Trophoblast cell (in vitro differentiated cells and primary cell): Measurements from ENCODE around the gene SERPINE1.
"Not testable (repeated sequence)": the region's sequence is repeated elsewhere in the genome, so short reads cannot be mapped to it uniquely, and the experiment has no call there.

Experiments
- DNase-seq, 2 donors: peaks; one replicate each; pipeline ENCODE4 v3.0.0-alpha.2; 2016
- H2AFZ ChIP-seq: 2 replicates; pipeline ENCODE4 v1.6.1; 2013; ENCODE audit warnings: low read length, moderate library complexity, mild to moderate bottlenecking; ENCODE audit not compliant: insufficient read depth, poor library complexity
- H2AK5ac ChIP-seq: 2 replicates; pipeline ENCODE4 v1.6.1; 2013; ENCODE audit warnings: mild to moderate bottlenecking, low read length
- H2BK120ac ChIP-seq: 2 replicates; pipeline ENCODE4 v1.6.1; 2013; ENCODE audit warnings: low read length, mild to moderate bottlenecking, moderate library complexity; ENCODE audit not compliant: insufficient read depth, poor library complexity
- H2BK12ac ChIP-seq: 2 replicates; pipeline ENCODE4 v1.6.1; 2013; ENCODE audit warnings: mild to moderate bottlenecking, low read length, moderate library complexity
- H2BK5ac ChIP-seq: 2 replicates; pipeline ENCODE4 v1.6.1; 2013; ENCODE audit warnings: low read length, low read depth, moderate library complexity, mild to moderate bottlenecking; ENCODE audit not compliant: poor library complexity
- H3K14ac ChIP-seq: 2 replicates; pipeline ENCODE4 v1.6.1; 2013; ENCODE audit warnings: mild to moderate bottlenecking, low read length
- H3K18ac ChIP-seq: 2 replicates; pipeline ENCODE4 v1.6.1; 2013; ENCODE audit warnings: mild to moderate bottlenecking, low read length
- H3K23ac ChIP-seq: 2 replicates; pipeline ENCODE4 v1.6.1; 2013; ENCODE audit warnings: low read length
- H3K27ac ChIP-seq: 2 replicates; pipeline ENCODE4 v1.5.1; 2013; ENCODE audit warnings: low read depth, mild to moderate bottlenecking, inconsistent platforms, low read length, moderate library complexity
- H3K27me3 ChIP-seq: 2 replicates; pipeline ENCODE4 v1.6.1; 2013; ENCODE audit warnings: inconsistent platforms, mild to moderate bottlenecking, low read length, moderate library complexity; ENCODE audit not compliant: insufficient read depth
- H3K36me3 ChIP-seq, 2 experiments: 1 replicate in 1 of 2; 2 replicates in 1 of 2; pipeline ENCODE4 v1.6.1; 2013; ENCODE audit warnings: low read length in 2 of 2, mild to moderate bottlenecking in 2 of 2, moderate library complexity in 1 of 2; ENCODE audit not compliant: insufficient read depth in 2 of 2, control insufficient read depth in 1 of 2
- H3K4ac ChIP-seq: 2 replicates; pipeline ENCODE4 v1.6.1; 2013; ENCODE audit warnings: low read depth, mild to moderate bottlenecking, low read length, moderate library complexity
- H3K4me1 ChIP-seq, 2 experiments: 1 replicate in 1 of 2; 2 replicates in 1 of 2; pipeline ENCODE4 v1.6.1; 2013; ENCODE audit warnings: low read length in 2 of 2, mild to moderate bottlenecking in 2 of 2, moderate library complexity in 1 of 2; ENCODE audit not compliant: insufficient read depth in 2 of 2, control insufficient read depth in 1 of 2
- H3K4me2 ChIP-seq: 2 replicates; pipeline ENCODE4 v1.6.1; 2013; ENCODE audit warnings: inconsistent platforms, mild to moderate bottlenecking, low read length, moderate library complexity
- H3K4me3 ChIP-seq: 2 replicates; pipeline ENCODE4 v1.5.1; 2013; ENCODE audit warnings: mild to moderate bottlenecking, low read depth, low read length, inconsistent platforms
- H3K79me1 ChIP-seq: one replicate; pipeline ENCODE4 v1.6.1; 2013; ENCODE audit warnings: low read length
- H3K79me2 ChIP-seq: 2 replicates; pipeline ENCODE4 v1.6.1; 2013; ENCODE audit warnings: low read length, mild to moderate bottlenecking; ENCODE audit not compliant: control insufficient read depth, insufficient read depth, poor library complexity
- H3K9ac ChIP-seq: 2 replicates; pipeline ENCODE4 v1.6.1; 2013; ENCODE audit warnings: mild to moderate bottlenecking, low read length
- H3K9me3 ChIP-seq: 2 replicates; pipeline ENCODE4 v1.6.1; 2013; ENCODE audit warnings: low read depth, mild to moderate bottlenecking, control low read depth, inconsistent platforms, low read length; ENCODE audit not compliant: insufficient read depth
- H4K12ac ChIP-seq: 2 replicates; pipeline ENCODE4 v1.6.1; 2013; ENCODE audit warnings: low read depth, mild to moderate bottlenecking, low read length, moderate library complexity
- H4K8ac ChIP-seq: 2 replicates; pipeline ENCODE4 v1.6.1; 2013; ENCODE audit warnings: low read depth, mild to moderate bottlenecking, low read length, moderate library complexity
- H4K91ac ChIP-seq: one replicate; pipeline ENCODE4 v1.6.1; 2013; ENCODE audit warnings: low read depth, mild to moderate bottlenecking, low read length, moderate library complexity
- WGBS: extraction: QIAGEN DNeasy Blood & Tissue Kit; methylation state at CpG from one replicate; pipeline ENCODE4 v1.1.7; 2013; ENCODE audit warnings: missing lambda C conversion rate; ENCODE audit not compliant: insufficient read length, insufficient coverage; ENCODE audit errors: extremely low coverage; 5-methylcytosine and 5-hydroxymethylcytosine counted together

The SERPINE1 gene

GRCh38 chr7:101099969-101100781 lies 26.7 kb upstream of the SERPINE1 start:
- peaks cover 25% of the 10 kb centered on the region for H3K79me1 ChIP-seq
- H3K4ac ChIP-seq: no peak overlapping the region
- H3K18ac ChIP-seq: peak overlapping the region; percentile 71
- peaks cover 20 to 21% of the 10 kb centered on the region in 2 experiments for H3K4me1 ChIP-seq
- peak overlapping the region; percentile 24 for H4K12ac ChIP-seq
- H2AFZ ChIP-seq: peak overlapping the region; percentile 27
- peak overlapping the region; percentile 82 for H3K27ac ChIP-seq
- DNase-seq: peak; percentile 96 to 97
- H3K23ac ChIP-seq: no peak overlapping the region
- no peaks in the 10 kb centered on the region for H3K36me3 ChIP-seq
- peaks cover 2% of the 10 kb centered on the region for H3K79me2 ChIP-seq
- peak overlapping the region; percentile 86 for H2BK5ac ChIP-seq
- peak overlapping the region; percentile 95 for H2BK120ac ChIP-seq
- peak overlapping the region; percentile 87 for H3K14ac ChIP-seq
- peak overlapping the region; percentile 89 for H2BK12ac ChIP-seq
- peak overlapping the region; percentile 15 for H3K4me2 ChIP-seq
- no peaks in the 10 kb centered on the region for H3K27me3 ChIP-seq
- H4K91ac ChIP-seq: peak overlapping the region; percentile 96
- peak overlapping the region; percentile 68 for H4K8ac ChIP-seq
- H2AK5ac ChIP-seq: peak overlapping the region; percentile 71
- H3K9ac ChIP-seq: no peak overlapping the region
- H3K9me3 ChIP-seq: no peaks in the 10 kb centered on the region
- no peak overlapping the region for H3K4me3 ChIP-seq
- WGBS: no CpG with 5 or more reads among the region's 26 CpGs

GRCh38 chr7:101100858-101101847 lies 25.8 kb upstream of the SERPINE1 start:
- WGBS: no CpG with 5 or more reads among the region's 18 CpGs

GRCh38 chr7:101102026-101102425 lies 24.9 kb upstream of the SERPINE1 start:
- Histone ChIP-seq H3K27me3 (no peaks in the 10 kb centered on the region), H2BK120ac (no peak overlapping the region), H3K36me3 (no peaks in the 10 kb centered on the region), H4K91ac (no peak overlapping the region), H2AFZ (no peak overlapping the region), H4K8ac (no peak overlapping the region), H3K4me1 (peaks cover 20 to 21% of the 10 kb centered on the region in 2 experiments), H2BK5ac (no peak overlapping the region), H2AK5ac (no peak overlapping the region), H3K27ac (no peak overlapping the region), H3K79me2 (peaks cover 2% of the 10 kb centered on the region), H3K9ac (no peak overlapping the region), H3K4me2 (no peak overlapping the region), H3K18ac (no peak overlapping the region), H3K4me3 (no peak overlapping the region), H4K12ac (no peak overlapping the region), H3K23ac (no peak overlapping the region), H3K4ac (no peak overlapping the region), H3K79me1 (peaks cover 25% of the 10 kb centered on the region), H3K14ac (no peak overlapping the region), H3K9me3 (no peaks in the 10 kb centered on the region), H2BK12ac (no peak overlapping the region)
- peak in 1 of 2 donors; percentile 47 for DNase-seq
- WGBS: no CpG with 5 or more reads among the region's 6 CpGs

More at GRCh38 chr7:101100858-101101847, 25.8 kb upstream of the SERPINE1 start:
- Histone ChIP-seq H3K36me3 (no peaks in the 10 kb centered on the region), H3K4me1 (peaks cover 20 to 21% of the 10 kb centered on the region in 2 experiments), H3K27me3 (no peaks in the 10 kb centered on the region), H3K4me3 (no peak overlapping the region), H3K4me2 (no peak overlapping the region), H4K91ac (peak overlapping the region; percentile 96), H2AK5ac (peak overlapping the region; percentile 74), H4K12ac (no peak overlapping the region), H2AFZ (peak overlapping the region; percentile 54), H3K18ac (peak overlapping the region; percentile 38), H2BK12ac (peak overlapping the region; percentile 89), H2BK5ac (peak overlapping the region; percentile 86), H4K8ac (no peak overlapping the region), H3K79me1 (peaks cover 25% of the 10 kb centered on the region), H3K79me2 (peaks cover 2% of the 10 kb centered on the region), H3K27ac (peak overlapping the region; percentile 82), H3K9me3 (no peaks in the 10 kb centered on the region), H3K9ac (no peak overlapping the region), H3K4ac (peak overlapping the region; percentile 42), H3K23ac (no peak overlapping the region), H3K14ac (peak overlapping the region; percentile 87), H2BK120ac (peak overlapping the region; percentile 95)
- peak; percentile 81 to 82 for DNase-seq

- H3K23ac ChIP-seq, H2AFZ ChIP-seq, H3K4ac ChIP-seq, H4K12ac ChIP-seq, H3K9me3 ChIP-seq, H3K27me3 ChIP-seq, H3K27ac ChIP-seq, H3K9ac ChIP-seq, H3K36me3 ChIP-seq, H3K4me2 ChIP-seq, H3K79me2 ChIP-seq, H3K4me3 ChIP-seq: not testable (repeated sequence)
- whole genome bisulfite sequencing: no CpG with 5 or more reads among the region's 10 CpGs
- H3K14ac ChIP-seq: peak overlapping the region; percentile 73
- peak overlapping the region; percentile 90 for H2AK5ac ChIP-seq
- H2BK12ac ChIP-seq: peak overlapping the region; percentile 93
- peaks cover 20 to 25% of the 10 kb centered on the region in 2 experiments for H3K4me1 ChIP-seq
- DNase-seq: peak; percentile 80 to 81
- H2BK120ac ChIP-seq: peak overlapping the region; percentile 89
- H4K8ac ChIP-seq: peak overlapping the region; percentile 63
- peak overlapping the region; percentile 67 for H3K18ac ChIP-seq
- peak overlapping the region; percentile 57 for H2BK5ac ChIP-seq
- H4K91ac ChIP-seq: peak overlapping the region; percentile 92
- H3K79me1 ChIP-seq: peaks cover 23% of the 10 kb centered on the region
These were observed 23.2 kb upstream of the SERPINE1 start for GRCh38 chr7:101103701-101104100.
